H1 (cell line): ENCODE measurements around the gene KIF26B. TPM values are rescaled to one million over a fixed set of nuclear protein-coding genes. Genes with fewer than 3 reads are reported as not detected.

Source experiments
- CTCF ChIA-PET: fragments of 300-600 bp; sonication (Branson Sonifier 250); formaldehyde crosslinking; loops from one replicate; lab custom pipeline; 2021; ENCODE audit not compliant: partially characterized antibody; lab: Charles Lee
- POLR2A ChIA-PET: fragments of 300-600 bp; sonication (Branson Sonifier 250); formaldehyde crosslinking; loops from one replicate; lab custom pipeline; 2021; ENCODE audit warnings: inconsistent platforms; ENCODE audit not compliant: partially characterized antibody; lab: Charles Lee
- DNase-seq, 2 experiments: peaks; one replicate each; pipeline versions ENCODE4 v3.0.0 to v3.0.0-alpha.2; 2010 to 2022; ENCODE audit warnings: low spot score in 2 of 2, low read depth in 1 of 2, mixed read lengths in 1 of 2
- FAIRE-seq: peaks from 2 replicates; lab custom pipeline; 2011; peaks lifted over from hg19 to GRCh38; lab: Jason Lieb, UNC
- H2AFZ ChIP-seq: 2 replicates; pipeline ENCODE4 v1.8.1; 2012; ENCODE audit warnings: low read length, inconsistent platforms
- H2AK5ac ChIP-seq: 2 replicates; pipeline ENCODE4 v1.6.1; 2013; ENCODE audit warnings: low read depth, low read length
- H2BK120ac ChIP-seq: replicated peaks from 2 replicates; pipeline ENCODE3; 2013; ENCODE audit warnings: low read depth, low read length, inconsistent platforms
- H2BK12ac ChIP-seq: 2 replicates; pipeline ENCODE4 v1.6.1; 2013; ENCODE audit warnings: low read depth, low read length
- H2BK15ac ChIP-seq: 2 replicates; pipeline ENCODE4 v1.6.1; 2013; ENCODE audit warnings: low read length
- H2BK20ac ChIP-seq: 2 replicates; pipeline ENCODE4 v1.6.1; 2013; ENCODE audit warnings: low read length
- H2BK5ac ChIP-seq: 2 replicates; pipeline ENCODE4 v1.6.1; 2013; ENCODE audit warnings: low read depth, low read length
- H3K14ac ChIP-seq: 2 replicates; pipeline ENCODE4 v1.6.1; 2013; ENCODE audit warnings: inconsistent platforms; ENCODE audit not compliant: insufficient read length
- H3K18ac ChIP-seq: 2 replicates; pipeline ENCODE4 v1.6.1; 2013; ENCODE audit warnings: low read length; ENCODE audit errors: extremely low read depth
- H3K23ac ChIP-seq: 2 replicates; pipeline ENCODE4 v1.6.1; 2013; ENCODE audit warnings: inconsistent platforms; ENCODE audit not compliant: insufficient read length
- H3K23me2 ChIP-seq: 2 replicates; pipeline ENCODE4 v1.6.1; 2013; ENCODE audit warnings: low read depth, low read length
- H3K27ac ChIP-seq: 2 replicates; pipeline ENCODE4 v1.6.1; 2011; ENCODE audit warnings: low read depth, low read length, inconsistent platforms
- H3K27me3 ChIP-seq, 4 experiments: replicated peaks in 1 of 4; 1 replicate in 1 of 4; 2 replicates in 3 of 4; pipeline versions ENCODE4 v1.6.1 to v1.8.1; 2011 to 2013; ENCODE audit warnings: low read length in 3 of 4, mild to moderate bottlenecking in 3 of 4, inconsistent platforms in 2 of 4, mixed read lengths in 2 of 4, moderate library complexity in 1 of 4; ENCODE audit not compliant: control insufficient read depth in 3 of 4, insufficient read depth in 3 of 4; ENCODE audit errors: extremely low read depth in 1 of 4
- H3K36me3 ChIP-seq, 4 experiments: 2 replicates each; pipeline versions ENCODE4 v1.6.1 to v1.8.1; 2011 to 2013; ENCODE audit warnings: mild to moderate bottlenecking in 4 of 4, low read length in 3 of 4, moderate library complexity in 2 of 4, control low read depth in 1 of 4, inconsistent platforms in 1 of 4; ENCODE audit not compliant: insufficient read depth in 4 of 4, control insufficient read depth in 2 of 4
- H3K4ac ChIP-seq: replicated peaks from 2 replicates; pipeline ENCODE3; 2013; ENCODE audit warnings: low read length, low read depth, mixed read lengths, inconsistent platforms; ENCODE audit not compliant: insufficient read length
- H3K4me1 ChIP-seq, 4 experiments: replicated peaks in 1 of 4; 1 replicate in 1 of 4; 2 replicates in 3 of 4; pipeline versions ENCODE4 v1.6.1 to v1.8.1; 2011 to 2013; ENCODE audit warnings: low read length in 3 of 4, inconsistent platforms in 2 of 4, mixed read lengths in 1 of 4; ENCODE audit not compliant: insufficient read depth in 4 of 4, control insufficient read depth in 3 of 4
- H3K4me2 ChIP-seq, 2 experiments: 2 replicates each; pipeline versions ENCODE4 v1.6.1 to v1.8.1; 2011 to 2013; ENCODE audit warnings: low read depth in 2 of 2, low read length in 2 of 2, control low read depth in 1 of 2, inconsistent platforms in 1 of 2, mild to moderate bottlenecking in 1 of 2; ENCODE audit not compliant: insufficient read depth in 1 of 2
- H3K4me3 ChIP-seq, 4 experiments: fragments of 200-600, 300-600 bp in 1 of 4; sonication (generic), shearing (Covaris generic), sonication (Bioruptor Twin) in 1 of 4; 2 replicates each; pipeline versions ENCODE4 v1.5.1 to v1.8.1; 2011 to 2016; ENCODE audit warnings: low read length in 4 of 4, low read depth in 3 of 4, control low read depth in 2 of 4, inconsistent platforms in 2 of 4, mild to moderate bottlenecking in 2 of 4, mixed read lengths in 1 of 4, moderate library complexity in 1 of 4; ENCODE audit not compliant: insufficient read depth in 2 of 4; ENCODE audit errors: extremely low read depth in 1 of 4
- H3K56ac ChIP-seq: replicated peaks from 2 replicates; pipeline ENCODE3; 2013; ENCODE audit warnings: low read depth, mild to moderate bottlenecking, mixed read lengths, low read length, inconsistent platforms; ENCODE audit not compliant: insufficient read length
- H3K79me1 ChIP-seq: 2 replicates; pipeline ENCODE4 v1.6.1; 2013; ENCODE audit warnings: low read depth, low read length, control low read depth
- H3K79me2 ChIP-seq, 2 experiments: 2 replicates each; pipeline versions ENCODE4 v1.6.1 to v1.8.1; 2012 to 2013; ENCODE audit warnings: low read length in 2 of 2, mild to moderate bottlenecking in 2 of 2, inconsistent platforms in 1 of 2; ENCODE audit not compliant: insufficient read depth in 2 of 2, control insufficient read depth in 1 of 2
- H3K9ac ChIP-seq, 4 experiments: replicated peaks in 1 of 4; 1 replicate in 1 of 4; 2 replicates in 3 of 4; pipeline versions ENCODE4 v1.6.1 to v1.8.1; 2011 to 2013; ENCODE audit warnings: low read depth in 3 of 4, low read length in 3 of 4, control low read depth in 2 of 4, mild to moderate bottlenecking in 2 of 4, moderate library complexity in 2 of 4, inconsistent platforms in 1 of 4; ENCODE audit errors: extremely low read depth in 1 of 4
- H3K9me3 ChIP-seq, 2 experiments: 2 replicates each; pipeline versions ENCODE4 v1.6.1 to v1.8.1; 2012 to 2013; ENCODE audit warnings: mild to moderate bottlenecking in 2 of 2, moderate library complexity in 2 of 2, control low read depth in 1 of 2, inconsistent platforms in 1 of 2, low read depth in 1 of 2, low read length in 1 of 2, mixed read lengths in 1 of 2; ENCODE audit not compliant: insufficient read depth in 2 of 2
- H4K20me1 ChIP-seq, 2 experiments: replicated peaks in 1 of 2; 2 replicates each; pipeline versions ENCODE3 to v1.8.1; 2011 to 2013; ENCODE audit warnings: inconsistent platforms in 2 of 2, low read length in 2 of 2, mild to moderate bottlenecking in 1 of 2; ENCODE audit not compliant: insufficient read depth in 2 of 2, control insufficient read depth in 1 of 2
- H4K5ac ChIP-seq: 2 replicates; pipeline ENCODE4 v1.6.1; 2013; ENCODE audit warnings: low read length, low read depth, mixed read lengths, inconsistent platforms; ENCODE audit not compliant: insufficient read length
- H4K8ac ChIP-seq: 2 replicates; pipeline ENCODE4 v1.8.0; 2013; ENCODE audit warnings: mild to moderate bottlenecking, moderate library complexity, low read length, inconsistent platforms; ENCODE audit not compliant: insufficient read depth; ENCODE audit errors: extremely low read depth
- H4K91ac ChIP-seq: replicated peaks from 2 replicates; pipeline ENCODE3; 2013; ENCODE audit warnings: low read length, mixed read lengths, inconsistent platforms; ENCODE audit not compliant: insufficient read length
- E2F6 ChIP-seq: IDR thresholded peaks from 2 replicates; pipeline ENCODE4 v1.6.1; 2012; ENCODE audit warnings: inconsistent platforms
- GTF2F1 ChIP-seq: IDR thresholded peaks from 2 replicates; pipeline ENCODE4 v1.6.1; 2012; ENCODE audit warnings: low read depth, low read length, improper control_type of control experiment, borderline replicate concordance
- RBBP5 ChIP-seq: IDR thresholded peaks from 2 replicates; pipeline ENCODE4 v1.7.1; 2012; ENCODE audit warnings: low read depth, mild to moderate bottlenecking, inconsistent platforms, low read length, moderate library complexity, borderline replicate concordance
- SP2 ChIP-seq: IDR thresholded peaks from 2 replicates; pipeline ENCODE4 v1.6.1; 2012; ENCODE audit warnings: mild to moderate bottlenecking, low read length, inconsistent platforms
- SP4 ChIP-seq: IDR thresholded peaks from 2 replicates; pipeline ENCODE4 v1.6.1; 2012; ENCODE audit warnings: low read length, inconsistent platforms
- TEAD4 ChIP-seq: IDR thresholded peaks from 2 replicates; pipeline ENCODE4 v1.6.1; 2012; ENCODE audit warnings: low read depth, low read length, inconsistent platforms, mixed read lengths
- USF2 ChIP-seq: IDR thresholded peaks from 2 replicates; pipeline ENCODE4 v1.6.1; 2011; ENCODE audit warnings: low read length, improper control_type of control experiment
- WGBS, 2 experiments: shearing (Covaris generic) in 1 of 2; methylation state at CpG; one replicate each; pipeline versions ENCODE4 v1.1.6 to v1.1.7; 2013 to 2015; ENCODE audit warnings: low lambda C conversion rate in 2 of 2, mixed read lengths in 2 of 2, inconsistent platforms in 1 of 2, low coverage in 1 of 2, missing lambda C conversion rate in 1 of 2; ENCODE audit not compliant: insufficient replicate concordance in 2 of 2, insufficient coverage in 1 of 2, insufficient read length in 1 of 2; ENCODE audit errors: extremely low coverage in 1 of 2, missing lambda C conversion rate in 1 of 2; 5-methylcytosine and 5-hydroxymethylcytosine counted together
- polyA plus RNA-seq, 7 experiments: library from polyadenylated mRNA; depleted of rRNA in 3 of 7; stranded (reverse) in 5 of 7; unstranded in 2 of 7; fragments of >200 nt in 5 of 7; fragments of 200-250 nt in 2 of 7; gene quantifications; 1 replicate in 5 of 7; 2 replicates in 1 of 7; 4 replicates in 1 of 7; pipeline versions ENCODE4 v1.2.1 to v1.2.3, GENCODE V29; 2011 to 2013; ENCODE audit warnings: missing spikeins in 2 of 7, mixed read lengths in 2 of 7
- total RNA-seq: library from RNA; stranded (reverse); fragmentation: NEBNext Ultra II Directional; extraction: Animal tissue kit (Norgen Biotek cat#: 25700); gene quantifications from 2 replicates; pipeline ENCODE4 v1.2.1, GENCODE V29; 2021

The KIF26B gene
- total and polyA plus RNA-seq, 2 of the 8 experiments (the other 6 are each of a cell fraction or from before 2014, with no cell fraction given), result 0.06 to 0.28 TPM

DNA sequence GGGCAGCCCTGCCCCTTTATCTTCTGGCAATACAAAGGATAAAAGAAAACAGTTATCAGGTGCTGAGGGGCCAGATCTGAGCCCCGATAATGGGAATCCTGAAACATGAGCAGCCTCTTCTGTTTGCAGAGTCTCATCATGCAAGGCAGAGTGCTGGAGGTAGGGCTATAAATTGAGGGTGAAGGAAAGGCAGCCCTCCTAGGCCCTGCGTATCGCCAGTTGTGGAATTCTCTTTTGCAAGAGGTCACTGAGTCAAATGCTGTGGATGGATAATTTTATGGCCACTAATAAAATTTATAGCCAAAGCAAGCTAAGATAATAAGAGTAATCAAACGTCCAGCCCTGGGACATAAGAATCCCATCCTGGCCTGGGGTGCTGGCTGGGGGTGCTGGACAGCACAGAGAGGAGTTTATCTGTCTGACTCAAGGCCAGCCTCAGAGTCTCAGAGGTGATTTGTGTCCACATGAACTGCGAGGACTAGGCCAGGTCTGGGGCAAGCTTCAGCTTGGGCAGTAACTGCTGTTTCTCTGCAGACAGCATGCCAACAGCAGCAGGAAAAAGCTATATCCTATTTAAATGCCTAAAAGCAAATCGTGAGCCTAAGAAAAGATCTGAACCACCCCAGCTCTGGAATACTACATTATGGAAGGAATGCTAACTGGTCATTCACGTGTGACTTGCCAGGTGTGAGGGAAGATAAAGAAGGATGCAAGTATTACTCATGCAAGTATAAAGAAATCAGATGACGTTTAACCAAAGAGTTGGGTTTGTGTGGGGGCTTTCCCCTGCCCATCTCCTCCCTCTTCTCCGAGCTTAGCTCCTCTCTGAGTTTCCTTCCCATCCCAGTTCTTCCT lies 254.8 kb downstream of the KIF26B start:
- 85% methylated on average over 9 of the region's 9 CpGs; no CpG with 5 or more reads in 1 of the 2 experiments for WGBS, 2 experiments
- H2AK5ac ChIP-seq, result no peak overlapping the region
- H2BK12ac ChIP-seq, result no peak overlapping the region
- H3K4me3 ChIP-seq, result no peak overlapping the region
- H4K20me1 ChIP-seq, result no peaks in the 10 kb centered on the region
- no peak overlapping the region for H4K91ac ChIP-seq
- no peaks in the 10 kb centered on the region for H3K79me2 ChIP-seq
- TF ChIP-seq E2F6 (no peak), RBBP5 (no peak), GTF2F1 (no peak), TEAD4 (no peak), SP2 (no peak), SP4 (no peak), USF2 (no peak)
- TF ChIP-seq, all 59 proteins: peak for 0
- no peak overlapping the region for H4K8ac ChIP-seq
- no peak overlapping the region for H3K4me2 ChIP-seq
- no peaks in the 10 kb centered on the region for H3K36me3 ChIP-seq
- DNase-seq (no peak), FAIRE-seq (no peak)
- ChIA-PET CTCF (interaction anchor here (0.5 to 1.1 kb wide), 2 partner anchors 23 to 113 kb away, joined by 3 read pairs; no protein-coding TSS in a partner anchor), POLR2A (no interaction called here)
- H3K4me1 ChIP-seq, result no peaks in the 10 kb centered on the region; a peak in 1 of 7 replicates
- no peaks in the 10 kb centered on the region for H3K23me2 ChIP-seq
- no peak overlapping the region for H2BK15ac ChIP-seq
- H2BK120ac ChIP-seq, result no peak overlapping the region
- H3K9ac ChIP-seq, result no peak overlapping the region
- no peak overlapping the region for H4K5ac ChIP-seq
- H2BK5ac ChIP-seq, result no peak overlapping the region
- H2BK20ac ChIP-seq, result no peak overlapping the region
- H2AFZ ChIP-seq, result no peak overlapping the region
- no peak overlapping the region for H3K14ac ChIP-seq
- no peaks in the 10 kb centered on the region for H3K79me1 ChIP-seq
- no peak overlapping the region for H3K27ac ChIP-seq
- H3K4ac ChIP-seq, result no peak overlapping the region
- no peak overlapping the region for H3K18ac ChIP-seq
- H3K23ac ChIP-seq, result no peak overlapping the region
- no peaks in the 10 kb centered on the region for H3K9me3 ChIP-seq
- no peaks in the 10 kb centered on the region for H3K27me3 ChIP-seq
- H3K56ac ChIP-seq, result no peak overlapping the region
